NCI-H146 treated with DMSO at 0.1 percent for 48 hours (cell line): ENCODE measurements around the gene SF3B1.
"Not testable (repeated sequence)": the region's sequence is repeated elsewhere in the genome, so short reads cannot be mapped to it uniquely, and the experiment has no call there.

ENCODE experiments used
- DNase-seq: peaks from one replicate; lab custom pipeline; 2025; ENCODE audit not compliant: unreplicated experiment; lab: John Stamatoyannopoulos, UW

Gene SF3B1

GRCh38 chr2:197434541-197435513 lies at the start of gene SF3B1:
SF3B1 (minus strand) TSS chr2:197435028; CDS start chr2:197434999, 29 bp downstream.
- peak; percentile 89 for DNase-seq

- DNase-seq = not testable (repeated sequence)
These were observed 49.4 kb upstream of the SF3B1 start for GRCh38 chr2:197484248-197484647.

- no peak for DNase-seq
These were observed 45.6 kb upstream of the SF3B1 start for GRCh38 chr2:197480165-197481036.

- no peak for DNase-seq
These were observed 43.0 kb upstream of the SF3B1 start for GRCh38 chr2:197477797-197478196.

GRCh38 chr2:197472166-197472565 lies 37.3 kb upstream of the SF3B1 start:
- DNase-seq = no peak

GRCh38 chr2:197464175-197464574 lies 29.3 kb upstream of the SF3B1 start:
- DNase-seq = no peak

GRCh38 chr2:197461057-197461456 lies 26.2 kb upstream of the SF3B1 start:
- no peak for DNase-seq

- no peak for DNase-seq
These were observed 25.8 kb upstream of the SF3B1 start for GRCh38 chr2:197460649-197461048.

GRCh38 chr2:197455428-197455827 lies 20.6 kb upstream of the SF3B1 start:
- no peak for DNase-seq

- no peak for DNase-seq
These were observed 20.1 kb upstream of the SF3B1 start for GRCh38 chr2:197454923-197455322.

GRCh38 chr2:197453914-197454398 lies 19.1 kb upstream of the SF3B1 start:
- peak; percentile 12 for DNase-seq

GRCh38 chr2:197453123-197453913 lies 18.5 kb upstream of the SF3B1 start, which contains the start of gene COQ10B:
COQ10B (plus strand) TSS chr2:197453552; CDS start chr2:197453561, 9 bp downstream.
- peak; percentile 94 for DNase-seq

- peak; percentile 48 for DNase-seq
These were observed 17.9 kb upstream of the SF3B1 start for GRCh38 chr2:197452754-197453122.

GRCh38 chr2:197450935-197451358 lies 16.1 kb upstream of the SF3B1 start:
- DNase-seq = not testable (repeated sequence)

GRCh38 chr2:197450465-197450864 lies 15.6 kb upstream of the SF3B1 start:
- no peak for DNase-seq

GRCh38 chr2:197446844-197447243 lies 12.0 kb upstream of the SF3B1 start:
- DNase-seq = no peak

- no peak for DNase-seq
These were observed 10.9 kb upstream of the SF3B1 start for GRCh38 chr2:197445746-197446145.

- no peak for DNase-seq
These were observed 8.0 kb upstream of the SF3B1 start for GRCh38 chr2:197442857-197443256.

- no peak for DNase-seq
These were observed 2.6 kb upstream of the SF3B1 start for GRCh38 chr2:197437380-197437779.

GRCh38 chr2:197435598-197436420 lies 981 bp upstream of the SF3B1 start:
- peak; percentile 6 for DNase-seq
